Measurements from ENCODE around the gene FKBP4.

FKBP4 gene

DNA sequence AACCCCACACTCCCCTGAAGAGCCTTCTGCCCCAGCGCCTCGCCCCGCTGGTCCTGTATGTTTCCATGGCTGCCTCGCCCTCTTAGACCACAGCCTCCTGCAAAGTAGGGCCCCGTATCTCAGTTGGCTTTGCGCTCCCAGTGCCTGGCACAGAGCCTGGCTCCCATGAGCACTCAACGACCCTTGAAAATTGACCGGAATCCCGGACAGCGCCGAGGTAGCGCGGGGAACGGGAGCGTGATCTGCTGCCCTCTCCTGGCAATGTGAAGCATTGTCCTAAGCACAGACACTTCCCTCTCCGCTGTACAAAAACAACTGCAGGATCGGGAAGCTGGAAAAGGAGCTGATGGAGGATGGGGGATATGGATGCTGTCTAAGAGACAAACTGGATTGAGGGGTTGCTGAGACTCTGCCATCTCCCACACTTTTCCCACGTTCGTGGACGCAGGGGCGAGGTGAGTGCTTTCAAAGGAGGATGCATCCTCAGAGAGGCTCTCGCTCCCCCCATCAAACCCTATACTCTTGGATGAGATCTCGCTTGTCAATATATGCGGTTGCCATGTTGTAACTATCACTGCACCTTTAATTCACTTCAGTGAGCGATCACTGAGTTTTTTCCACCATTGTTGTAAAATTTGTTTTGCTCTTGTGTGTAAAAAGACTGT, 10.7 kb upstream of the FKBP4 start:
- no peak for DNase-seq

DNA sequence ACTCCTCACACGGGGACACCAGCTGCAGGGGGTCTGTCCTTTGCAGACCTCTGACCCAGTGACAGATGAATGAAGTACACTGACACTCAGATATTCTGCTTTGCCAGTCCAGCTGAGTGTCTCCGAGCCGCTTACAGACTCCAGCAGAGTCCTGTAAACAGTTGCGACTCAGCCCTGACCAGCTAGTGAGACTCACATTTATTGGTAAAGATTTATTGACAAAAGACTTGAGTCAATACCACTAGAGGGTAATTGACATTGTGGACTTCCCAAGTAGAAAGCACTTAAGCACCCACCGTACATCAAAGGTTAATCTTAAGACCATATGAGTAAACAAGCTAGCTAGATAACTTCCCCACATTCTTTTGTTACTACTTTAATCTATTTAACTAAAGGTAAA, 9.8 kb upstream of the FKBP4 start:
- no peak for DNase-seq

- no peak for DNase-seq
These were observed 3.7 kb upstream of the FKBP4 start for GRCh38 chr12:2791089-2791488.

DNA sequence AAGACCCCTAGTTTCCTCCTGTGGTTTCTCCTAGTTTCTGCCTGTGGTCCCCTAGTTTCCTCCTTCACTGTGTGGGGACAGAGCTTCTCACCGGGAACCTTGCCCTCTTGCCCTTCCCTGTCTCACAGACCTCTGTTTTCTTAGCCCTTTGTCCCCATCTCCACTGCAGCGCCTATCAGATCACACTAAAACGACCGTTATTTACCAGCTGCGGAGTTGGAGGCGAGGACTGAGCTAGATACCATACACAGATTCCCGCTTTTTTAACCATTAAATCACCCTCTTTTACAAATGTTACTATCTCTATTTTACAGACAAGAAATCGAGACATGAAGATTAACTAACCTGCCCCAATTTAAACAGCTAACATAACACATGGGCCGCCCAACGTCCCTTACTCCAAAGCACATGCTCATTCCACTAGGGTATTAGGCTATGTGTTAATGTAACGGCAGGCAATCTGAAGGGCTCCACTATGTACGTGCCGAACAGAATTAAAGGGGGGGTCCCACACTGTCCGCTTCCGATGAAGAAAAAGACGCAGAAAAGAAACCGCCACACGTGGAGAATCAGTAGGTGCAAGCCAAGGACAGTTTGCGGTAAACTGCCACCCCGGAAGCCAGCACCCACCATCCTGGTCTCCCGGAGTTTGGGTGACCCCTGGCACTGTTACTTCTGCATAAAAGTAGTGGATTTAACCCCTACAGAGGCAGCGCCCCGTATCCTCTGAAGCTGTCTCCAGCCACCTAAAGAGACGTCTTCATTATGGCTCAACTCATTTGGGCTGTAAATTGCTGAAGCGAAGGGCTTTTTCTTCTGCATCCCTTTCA, 1.9 kb upstream of the FKBP4 start:
- DNase-seq, result no peak

DNA sequence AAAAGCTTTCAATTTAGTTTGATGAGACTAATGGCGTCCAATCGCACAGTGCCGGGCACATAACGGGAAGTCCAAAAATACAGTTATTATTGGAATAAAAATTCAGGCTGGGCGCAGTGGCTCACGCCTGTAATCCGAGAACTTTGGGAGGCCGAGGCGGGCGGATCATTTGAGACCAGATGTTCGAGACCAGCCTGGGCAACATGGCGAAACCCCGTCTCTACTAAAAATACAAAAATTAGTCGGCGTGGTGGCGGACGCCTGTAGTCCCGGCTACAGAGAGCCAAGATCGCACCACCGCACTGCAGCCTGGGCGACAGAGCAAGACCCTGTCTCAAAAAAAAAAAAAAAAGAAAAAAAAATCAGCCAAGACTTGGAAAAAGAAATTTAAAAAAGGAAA, 1.2 kb upstream of the FKBP4 start:
- DNase-seq, result no peak

GRCh38 chr12:2794191-2794735, 507 bp upstream of the FKBP4 start:
- no peak for DNase-seq

- peak; percentile 53 for DNase-seq
These were observed 769 bp downstream of the FKBP4 start for GRCh38 chr12:2795291-2796186.

GRCh38 chr12:2796187-2796666, 1.5 kb downstream of the FKBP4 start:
- DNase-seq, result no peak

GRCh38 chr12:2797721-2798418, 3.1 kb downstream of the FKBP4 start:
- peak; percentile 18 for DNase-seq

DNA sequence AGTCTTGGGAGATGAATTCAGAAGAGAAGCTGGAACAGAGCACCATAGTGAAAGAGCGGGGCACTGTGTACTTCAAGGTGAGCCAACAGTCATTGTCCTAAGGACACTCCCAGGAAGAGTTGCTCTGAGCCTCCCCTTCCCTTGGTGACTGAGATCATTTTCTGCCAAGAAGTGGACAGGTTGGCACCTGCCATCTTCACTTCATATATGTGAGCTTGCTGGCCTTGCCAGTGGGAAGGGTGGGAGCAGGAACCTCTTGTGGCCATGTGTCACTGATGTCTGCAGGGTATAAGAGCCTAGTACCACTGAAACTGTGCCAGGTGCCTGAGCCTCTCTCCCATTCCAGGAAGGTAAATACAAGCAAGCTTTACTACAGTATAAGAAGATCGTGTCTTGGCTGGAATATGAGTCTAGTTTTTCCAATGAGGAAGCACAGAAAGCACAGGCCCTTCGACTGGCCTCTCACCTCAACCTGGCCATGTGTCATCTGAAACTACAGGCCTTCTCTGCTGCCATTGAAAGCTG, 5.3 kb downstream of the FKBP4 start:
- DNase-seq, result no peak

DNA sequence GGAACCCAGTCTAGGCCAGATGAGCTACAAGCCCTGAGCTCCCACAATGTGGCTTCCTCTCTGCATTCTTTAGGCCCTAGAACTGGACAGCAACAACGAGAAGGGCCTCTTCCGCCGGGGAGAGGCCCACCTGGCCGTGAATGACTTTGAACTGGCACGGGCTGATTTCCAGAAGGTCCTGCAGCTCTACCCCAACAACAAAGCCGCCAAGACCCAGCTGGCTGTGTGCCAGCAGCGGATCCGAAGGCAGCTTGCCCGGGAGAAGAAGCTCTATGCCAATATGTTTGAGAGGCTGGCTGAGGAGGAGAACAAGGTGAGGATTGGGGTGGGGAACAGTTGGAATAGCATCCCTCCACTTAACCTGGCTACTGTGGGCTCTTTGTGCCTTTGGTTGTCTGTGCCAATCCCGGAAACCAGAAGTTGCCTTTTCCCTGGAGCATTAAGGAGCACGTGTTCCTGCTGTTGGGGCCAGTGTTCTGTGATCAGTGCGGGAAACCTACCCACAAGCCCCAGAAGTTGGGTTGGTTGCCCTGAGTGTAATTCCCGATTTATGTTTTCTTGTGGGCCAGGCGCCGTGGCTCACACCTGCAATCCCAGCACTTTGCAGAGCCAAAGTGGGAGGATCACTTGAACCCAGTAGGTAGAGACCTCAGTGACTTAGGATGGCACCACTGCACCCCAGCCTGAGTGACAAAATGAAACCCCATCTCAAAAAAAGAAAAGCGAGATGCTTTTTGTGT, 6.4 kb downstream of the FKBP4 start:
- no peak for DNase-seq

DNA sequence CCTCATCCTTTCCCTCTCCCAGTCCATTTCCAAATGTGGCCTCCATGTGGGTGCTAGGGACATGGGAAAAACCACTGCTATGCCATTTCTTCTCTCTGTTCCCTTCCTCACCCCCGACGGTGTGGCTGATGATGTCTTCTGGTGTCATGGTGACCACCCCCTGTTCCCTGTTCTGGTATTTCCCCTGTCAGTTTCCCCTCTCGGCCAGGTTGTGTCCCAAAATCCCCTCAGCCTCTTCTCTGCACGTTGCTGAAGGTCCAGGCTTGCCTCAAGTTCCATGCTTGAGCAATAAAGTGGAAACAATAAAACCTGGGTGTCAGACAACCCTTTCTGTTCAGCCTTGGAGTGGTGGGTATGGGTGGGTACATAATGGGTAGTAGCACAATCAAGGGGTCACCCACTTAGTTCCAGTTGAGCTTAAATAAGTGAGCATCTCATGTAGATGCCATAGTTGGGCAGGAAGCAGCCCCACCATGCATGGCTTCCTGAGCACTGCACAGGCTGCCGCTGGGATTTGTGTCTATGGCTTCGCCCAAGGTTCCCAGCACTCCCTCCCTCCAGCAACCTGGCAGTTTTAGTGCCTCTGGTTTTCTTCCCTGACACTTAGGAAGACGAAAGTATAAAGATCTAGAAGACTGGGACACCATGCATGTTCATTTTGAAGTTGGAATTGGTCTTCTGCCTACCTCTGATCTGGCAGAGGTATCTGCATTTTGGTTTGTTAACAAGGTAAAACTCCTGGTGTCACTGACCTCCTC, 9.0 kb downstream of the FKBP4 start:
- DNase-seq, result no peak

- peak; percentile 67 for DNase-seq
These were observed 9.8 kb downstream of the FKBP4 start for GRCh38 chr12:2804393-2805142.

GRCh38 chr12:2805143-2805520, 10.4 kb downstream of the FKBP4 start:
- DNase-seq, result peak; percentile 45

GRCh38 chr12:2806700-2807099, 11.9 kb downstream of the FKBP4 start:
- DNase-seq, result no peak

- DNase-seq, result no peak
These were observed 17.0 kb downstream of the FKBP4 start for GRCh38 chr12:2811801-2812200.

DNA sequence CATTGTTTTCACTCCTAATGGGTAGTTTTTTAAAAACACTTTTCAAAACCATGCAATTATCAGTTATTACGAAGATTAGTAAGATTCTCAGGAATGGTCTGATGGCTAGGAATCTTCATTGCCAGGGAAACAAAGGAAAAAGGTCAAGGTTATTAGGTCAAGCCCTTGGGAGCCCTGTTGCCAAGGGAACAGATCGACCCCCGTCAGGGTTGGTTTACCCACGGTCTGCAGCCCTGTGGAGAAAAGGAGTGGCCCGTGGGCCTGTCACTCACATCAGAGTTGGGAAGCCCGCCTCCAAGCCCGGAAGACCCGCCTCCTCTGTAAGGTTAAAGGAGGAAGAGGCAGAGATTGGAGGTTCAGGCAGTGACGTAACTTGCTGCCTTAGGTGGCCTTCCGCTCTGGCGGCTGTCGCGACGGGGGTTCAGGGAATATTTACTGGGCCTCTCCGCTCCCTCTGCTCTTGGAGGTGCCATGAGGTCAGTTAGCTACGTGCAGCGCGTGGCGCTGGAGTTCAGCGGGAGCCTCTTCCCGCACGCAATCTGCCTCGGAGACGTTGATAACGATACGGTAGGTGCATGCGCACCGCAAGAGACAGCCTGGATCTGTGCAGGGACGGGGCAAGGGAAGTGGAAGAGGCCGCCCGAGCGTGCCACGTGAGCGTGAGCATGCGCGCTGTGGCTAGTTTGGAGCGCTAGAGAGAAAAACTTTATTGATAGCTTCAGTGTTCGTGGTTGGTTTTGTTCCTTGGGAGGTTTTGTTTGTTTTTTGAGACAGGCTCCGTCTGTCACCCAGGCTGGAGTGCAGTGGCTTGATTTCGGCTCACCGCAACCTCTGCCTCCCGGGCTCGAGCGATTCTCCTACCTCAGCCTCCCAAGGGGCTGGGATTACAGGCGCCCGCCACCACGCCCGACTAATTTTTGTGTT, 17.8 kb downstream of the FKBP4 start, which contains the start of gene ITFG2:
Gene ITFG2 (plus strand): TSS at position 379 of the 924 bp plus-strand sequence. CDS start 93 bp downstream, at position 472.
- peak; percentile 98 for DNase-seq
